ENCODE measurements around the gene CACNB4.

CACNB4 gene

DNA sequence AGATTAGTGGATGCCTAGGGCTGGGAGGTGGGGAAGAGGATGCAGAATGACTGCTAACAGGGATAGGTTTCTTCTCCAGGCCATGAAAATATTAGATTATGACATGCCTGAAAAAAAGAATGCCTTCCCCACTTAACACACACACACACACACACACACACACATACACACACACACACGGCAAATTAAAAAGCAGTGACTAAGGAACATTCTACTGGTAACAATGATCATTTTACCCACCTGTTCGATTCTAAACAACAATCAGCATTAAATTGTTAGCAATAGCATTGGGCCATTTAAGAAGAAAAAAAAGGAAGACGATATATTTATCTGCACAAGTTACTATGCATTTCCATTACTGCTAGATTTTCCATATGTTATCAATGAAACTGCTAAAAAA lies 10.8 kb downstream of the CACNB4 start:
- DNase-seq (ENCODE audit: low read depth in 2 of 2), result no peak

DNA sequence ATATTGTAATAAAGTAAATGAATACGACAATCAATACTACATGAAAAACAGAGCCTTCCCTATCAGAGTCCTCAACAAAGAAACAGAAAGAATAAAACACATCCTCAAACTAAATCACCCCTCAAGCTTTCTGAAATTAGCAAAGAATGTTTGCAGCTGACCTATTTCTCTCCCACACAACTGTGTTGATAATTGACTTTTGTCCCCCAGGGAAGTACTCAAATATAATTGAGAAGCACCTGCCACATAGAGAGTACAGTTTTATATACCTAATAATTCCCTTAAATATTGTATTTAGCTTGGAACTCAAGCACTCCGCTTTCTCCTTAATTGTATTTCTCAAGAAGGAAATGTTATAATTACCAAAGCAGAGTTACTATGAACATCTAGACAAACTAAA lies 12.6 kb downstream of the CACNB4 start:
- no peak for DNase-seq (ENCODE audit: low read depth in 2 of 2)

DNA sequence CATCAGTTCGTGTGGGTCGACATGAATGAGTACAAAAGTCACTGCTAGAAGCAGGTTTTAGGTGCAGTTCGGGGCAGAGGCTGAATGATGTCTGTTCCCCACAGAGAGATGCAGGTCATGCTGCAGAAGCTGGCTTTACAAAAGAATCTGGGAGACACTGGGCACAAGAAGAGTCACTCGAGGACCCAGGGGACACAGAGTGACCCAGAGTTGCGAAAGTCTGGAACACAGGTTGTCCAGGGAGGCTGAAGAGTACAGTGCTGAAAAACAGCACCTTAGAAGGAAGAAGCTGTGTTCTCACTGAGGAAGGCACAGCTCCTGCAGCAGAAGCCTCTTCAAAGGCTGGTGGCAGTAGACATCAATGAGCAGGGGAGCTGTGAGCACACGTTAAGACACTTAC lies 14.8 kb downstream of the CACNB4 start:
- no peak for DNase-seq (ENCODE audit: low read depth in 2 of 2)

DNA sequence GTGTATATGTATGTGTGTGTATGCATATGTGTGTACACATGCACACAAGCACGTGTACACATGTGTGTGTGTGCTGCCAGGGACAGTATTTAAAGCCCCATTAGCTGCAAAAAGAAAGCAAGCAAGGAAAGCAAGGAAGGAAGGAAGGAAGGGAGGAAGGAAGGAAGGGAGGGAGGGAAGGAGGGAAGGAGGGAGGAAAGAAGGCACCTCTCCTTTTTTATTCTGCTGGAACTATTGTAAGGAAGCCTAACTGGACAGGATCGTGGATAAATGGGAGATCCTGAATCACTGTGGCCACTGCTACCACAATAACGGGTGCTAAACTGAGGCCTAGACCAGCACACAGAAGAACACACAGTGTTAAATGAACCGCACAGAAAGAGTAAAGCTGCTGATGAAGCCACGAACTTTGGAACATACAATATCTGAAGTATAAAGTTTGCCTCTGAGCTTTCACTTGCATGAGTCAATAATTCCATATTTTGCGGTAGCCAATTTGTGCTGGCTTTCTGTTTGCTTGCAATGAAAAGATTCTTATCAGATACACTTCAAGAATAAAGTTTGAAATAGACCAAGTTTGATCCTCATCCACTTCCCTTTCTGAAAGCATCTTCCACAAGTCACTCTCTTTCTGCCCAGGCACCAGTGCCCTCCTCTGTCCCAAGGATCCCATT lies 15.5 kb downstream of the CACNB4 start:
- DNase-seq (ENCODE audit: low read depth in 2 of 2), result no peak

DNA sequence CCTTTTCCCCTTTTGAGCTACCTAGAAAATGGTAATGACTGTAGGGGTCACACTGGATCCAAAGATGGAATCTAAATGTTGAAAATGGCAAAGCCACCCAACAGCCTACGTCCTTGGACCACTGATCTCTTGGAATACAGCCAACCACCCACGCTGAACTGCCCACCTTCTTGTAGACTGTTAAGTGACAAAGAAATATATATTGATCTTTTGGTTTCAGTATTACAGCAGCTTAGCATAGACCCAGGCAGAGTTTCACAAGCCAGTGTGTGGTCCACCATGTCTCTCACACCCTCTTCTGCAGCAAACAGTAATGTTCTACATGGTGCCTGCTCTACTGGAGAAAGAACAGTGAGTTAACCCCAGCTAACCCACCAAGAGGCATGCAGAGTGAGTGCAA lies 20.2 kb downstream of the CACNB4 start:
- DNase-seq (ENCODE audit: low read depth in 2 of 2), result no peak

DNA sequence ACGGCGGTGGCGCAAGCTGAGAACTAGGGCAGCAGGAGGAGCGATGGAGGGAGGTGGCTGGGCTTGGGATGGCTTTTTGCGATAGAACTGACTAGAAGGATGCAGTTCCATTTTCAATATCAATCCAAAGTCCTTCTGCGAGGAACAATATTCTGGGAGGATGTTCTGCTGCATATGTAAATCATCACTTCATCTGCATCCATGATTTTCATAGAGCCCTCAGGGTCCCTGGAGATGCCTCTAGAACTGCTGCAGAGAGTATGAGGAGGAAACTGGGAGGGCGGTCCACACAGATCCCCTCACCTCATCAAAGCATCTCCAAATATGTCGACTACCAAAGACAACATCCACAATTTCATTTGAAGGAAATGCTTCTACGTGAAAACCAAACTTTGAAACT lies 20.8 kb downstream of the CACNB4 start:
- DNase-seq (ENCODE audit: low read depth in 2 of 2), result no peak

DNA sequence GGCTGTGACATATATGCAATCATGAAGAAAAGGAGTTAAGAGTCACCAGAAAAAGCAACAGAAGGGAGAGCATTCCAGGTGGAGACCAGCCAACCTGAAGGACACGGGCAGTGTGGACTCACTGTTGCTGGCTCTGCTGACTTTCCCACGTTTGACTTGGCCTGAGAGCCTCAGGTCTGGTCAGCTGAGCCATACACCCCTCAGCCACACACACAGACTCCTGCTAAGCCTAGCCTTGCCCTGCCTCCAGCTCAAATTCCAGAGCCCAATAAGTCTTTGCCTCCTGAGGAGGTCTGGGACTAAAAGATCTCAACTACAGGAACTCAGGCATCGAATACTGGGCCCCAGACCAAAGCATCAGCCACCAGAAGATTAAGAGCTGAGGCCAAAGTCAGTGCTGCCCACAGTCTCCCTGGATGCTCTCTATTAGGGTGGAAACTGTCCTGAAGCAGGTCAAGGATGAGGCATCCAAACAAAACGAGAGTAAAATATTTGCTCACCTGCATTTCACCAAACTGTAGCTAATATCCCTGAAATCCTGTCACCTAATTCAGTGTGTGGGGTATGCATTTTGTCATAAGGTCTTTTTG lies 23.3 kb downstream of the CACNB4 start:
- no peak for DNase-seq (ENCODE audit: low read depth in 2 of 2)

DNA sequence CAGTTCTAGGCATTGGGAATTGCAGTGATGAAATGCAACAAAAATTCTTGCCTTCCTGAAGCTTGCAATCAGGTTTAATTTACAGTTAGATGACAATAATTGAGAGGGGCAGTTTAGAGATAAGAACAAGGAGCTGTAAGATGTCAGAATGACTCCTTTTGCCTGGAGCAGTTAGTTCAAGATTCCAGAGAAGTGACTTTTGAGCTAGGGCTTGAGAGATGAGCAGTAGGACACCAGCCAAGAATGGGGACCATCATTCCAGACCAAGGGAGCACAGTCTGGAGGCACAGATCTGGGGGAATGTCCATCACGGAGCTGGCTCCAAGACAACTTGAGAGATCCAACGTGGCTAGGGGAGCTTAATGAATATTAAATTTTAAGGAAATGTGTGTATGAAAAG lies 26.8 kb downstream of the CACNB4 start:
- no peak for DNase-seq (ENCODE audit: low read depth in 2 of 2)

DNA sequence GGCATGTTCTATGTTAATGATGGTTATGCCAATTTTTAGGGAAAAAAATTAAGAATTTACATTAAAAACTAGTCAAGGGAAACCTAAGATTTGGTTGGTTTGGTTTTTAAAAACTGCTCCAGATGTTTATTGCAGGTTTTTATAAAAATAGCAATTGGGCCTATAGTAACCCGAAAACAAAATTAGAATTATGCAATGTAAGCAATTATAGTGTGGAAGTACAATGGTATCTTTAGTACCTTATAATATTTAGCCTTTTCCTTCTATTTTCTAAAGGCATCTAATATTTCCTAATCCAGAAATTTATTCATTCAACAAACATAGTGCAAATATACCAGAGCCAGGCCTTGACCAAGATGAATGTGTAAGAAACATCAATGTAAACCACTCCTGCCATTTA lies 27.3 kb downstream of the CACNB4 start:
- DNase-seq (ENCODE audit: low read depth in 2 of 2), result no peak

DNA sequence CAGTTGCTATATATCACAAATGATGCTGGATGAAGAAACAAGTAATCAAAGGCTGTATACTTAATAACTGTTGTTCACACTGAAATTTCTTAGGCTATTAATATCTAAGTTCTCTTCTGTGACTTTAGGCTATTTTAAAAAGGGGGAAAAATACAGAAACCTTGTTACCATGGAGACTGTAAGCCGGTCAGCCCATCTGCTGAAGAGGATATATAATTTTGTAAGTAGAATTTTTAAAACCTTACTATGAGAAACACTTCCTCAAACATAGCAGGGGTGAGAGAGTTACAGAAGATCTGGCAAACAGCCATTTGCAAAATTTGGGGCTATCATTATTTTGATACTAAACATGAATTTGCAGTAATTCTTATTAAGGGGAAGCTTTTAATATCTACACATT lies 27.8 kb downstream of the CACNB4 start:
- no peak for DNase-seq (ENCODE audit: low read depth in 2 of 2)

DNA sequence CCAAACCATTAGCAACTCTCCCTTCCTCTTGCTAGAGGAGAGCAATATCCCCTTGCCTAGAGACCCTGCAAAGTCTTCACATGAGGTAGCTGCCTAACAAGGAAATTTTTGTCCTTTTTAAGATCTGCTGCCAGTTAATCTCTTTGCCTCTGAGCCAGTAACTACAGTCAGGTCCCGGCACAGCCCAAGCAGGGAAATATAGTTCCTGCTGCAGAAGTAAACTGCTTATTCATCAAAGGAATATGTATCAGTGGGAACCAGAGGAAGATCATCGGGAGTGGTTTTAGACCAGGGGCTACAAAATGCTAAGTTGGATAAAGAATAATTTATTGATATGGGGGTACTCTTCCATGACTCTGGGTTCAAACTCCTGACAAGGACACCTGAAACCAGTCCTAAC lies 30.6 kb downstream of the CACNB4 start:
- DNase-seq (ENCODE audit: low read depth in 2 of 2), result no peak

DNA sequence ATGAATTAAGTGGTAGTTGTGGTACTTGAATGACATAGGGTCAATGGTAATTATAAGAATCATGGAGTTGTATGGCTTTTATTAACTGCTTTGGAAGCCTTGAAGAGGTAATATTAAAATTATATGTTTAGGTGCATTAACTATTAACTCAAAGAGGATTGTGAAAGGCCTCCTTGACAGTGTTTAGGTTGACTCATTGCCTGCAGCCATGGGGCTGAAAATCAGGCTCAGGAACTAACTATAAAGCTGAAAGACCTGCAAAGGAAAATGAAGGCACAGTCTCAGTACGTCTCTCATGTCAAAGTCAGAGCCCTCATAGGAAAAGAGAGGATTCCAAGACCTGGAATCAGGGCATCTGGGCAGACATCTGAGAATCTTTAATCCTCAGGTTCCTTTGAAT lies 31.0 kb downstream of the CACNB4 start:
- DNase-seq (ENCODE audit: low read depth in 2 of 2), result no peak

DNA sequence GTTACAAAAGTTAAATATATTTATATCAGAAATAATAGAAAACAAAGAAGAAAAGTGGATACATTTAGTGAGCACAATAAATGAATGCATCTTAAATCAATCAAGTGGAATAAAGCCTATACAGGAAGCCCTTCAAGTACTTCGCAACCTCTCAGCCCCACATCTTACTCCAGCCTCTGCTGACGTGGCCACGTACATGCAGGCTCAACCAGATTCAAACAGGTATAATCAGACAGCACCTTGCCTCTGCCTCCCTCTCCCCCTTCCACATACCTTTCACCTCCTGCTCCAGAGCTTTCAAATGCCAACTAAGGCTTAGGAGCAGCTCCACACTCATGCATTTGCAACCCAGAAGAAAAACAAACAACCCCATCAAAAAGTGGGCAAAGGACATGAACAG lies 32.9 kb downstream of the CACNB4 start:
- DNase-seq (ENCODE audit: low read depth in 2 of 2), result no peak

DNA sequence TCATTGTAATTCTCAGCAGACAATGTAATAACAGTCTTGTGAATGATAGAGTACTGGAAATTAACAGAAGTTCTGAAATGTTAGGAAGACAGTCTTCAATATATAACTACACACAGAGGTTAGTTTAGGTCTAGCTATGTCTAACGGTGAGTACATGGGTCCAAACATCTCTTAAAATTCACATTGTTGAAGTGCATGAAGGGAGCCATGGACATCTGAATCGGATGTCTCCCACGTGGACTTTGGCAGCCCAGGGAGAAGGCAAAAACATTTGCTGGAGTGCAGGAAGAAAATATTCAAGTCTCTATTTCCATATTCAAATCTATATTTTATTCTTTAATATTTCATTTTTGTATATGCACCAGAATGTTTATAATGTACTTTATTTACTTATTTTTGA lies 34.8 kb downstream of the CACNB4 start:
- DNase-seq (ENCODE audit: low read depth in 2 of 2), result no peak

DNA sequence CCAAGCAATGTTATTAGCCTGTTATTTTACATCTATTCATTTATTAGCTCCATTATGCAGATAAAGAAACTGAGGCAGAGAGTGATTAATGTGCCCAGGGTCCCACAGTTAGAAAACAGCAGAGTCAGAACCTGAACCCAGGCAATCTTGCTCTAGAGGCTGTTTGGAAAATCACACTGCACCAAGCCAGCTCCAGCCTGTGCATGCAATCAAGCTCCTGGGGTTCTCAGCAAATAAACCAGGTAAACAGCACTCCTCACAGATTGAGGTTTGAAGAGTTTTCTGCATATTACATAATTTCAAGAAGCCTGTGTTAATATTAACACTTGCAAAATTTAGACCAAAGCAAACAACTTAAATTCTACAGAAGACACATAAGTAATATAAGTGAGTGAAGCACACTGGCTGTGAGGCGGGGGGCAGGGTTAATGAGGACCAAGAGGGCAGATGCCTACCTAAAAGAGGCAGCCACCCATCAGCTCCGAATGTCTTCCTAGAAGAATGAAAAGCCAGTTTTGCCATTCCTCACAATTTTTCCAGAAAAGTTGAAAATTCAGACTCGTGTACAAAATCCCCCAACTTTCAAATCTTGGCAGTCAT lies 35.4 kb downstream of the CACNB4 start:
- DNase-seq (ENCODE audit: low read depth in 2 of 2), result no peak

DNA sequence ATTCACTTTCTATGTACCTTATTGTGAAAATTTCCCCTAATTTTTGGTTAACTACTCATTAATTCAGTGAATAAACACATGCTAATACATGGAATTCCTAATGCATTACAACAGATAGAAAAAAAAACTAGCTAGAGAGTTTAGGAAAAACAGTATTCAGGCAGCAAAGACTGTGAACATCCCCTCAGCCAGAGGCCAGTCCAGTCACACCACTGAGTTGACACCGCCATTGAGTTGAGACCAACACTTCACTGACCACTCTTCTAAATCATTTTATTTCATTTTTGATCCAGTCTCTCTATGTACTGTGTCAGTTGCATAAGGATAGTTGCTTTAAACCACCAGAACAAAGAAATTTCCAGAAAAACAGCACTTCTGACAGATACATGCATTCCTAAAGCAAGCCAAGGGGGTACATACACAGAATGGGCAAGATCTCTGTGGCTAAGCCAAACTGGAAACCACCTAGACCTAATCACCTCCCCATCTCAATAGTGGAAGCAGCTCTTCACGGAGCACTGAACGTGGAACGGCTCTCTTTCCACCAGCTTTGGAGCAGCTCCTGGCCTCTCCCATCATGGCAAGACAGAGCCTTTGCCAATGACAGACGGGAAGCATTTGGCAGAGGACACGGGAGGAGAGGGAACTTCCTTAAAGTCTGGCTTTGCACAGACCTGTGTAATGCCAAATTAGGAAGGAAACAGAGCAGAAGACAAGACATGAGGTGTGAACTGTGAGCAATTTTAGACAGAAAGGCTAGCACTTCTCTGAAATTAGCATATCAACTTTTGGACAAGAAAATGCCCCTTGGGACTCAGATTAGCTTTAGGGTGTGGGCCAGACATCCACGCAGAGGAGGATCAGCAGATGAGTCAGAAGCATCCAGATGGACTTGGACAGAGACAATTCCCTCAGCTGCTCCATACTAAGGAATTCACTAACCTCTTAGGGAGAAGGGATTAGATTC lies 36.4 kb downstream of the CACNB4 start:
- DNase-seq (ENCODE audit: low read depth in 2 of 2), result no peak

DNA sequence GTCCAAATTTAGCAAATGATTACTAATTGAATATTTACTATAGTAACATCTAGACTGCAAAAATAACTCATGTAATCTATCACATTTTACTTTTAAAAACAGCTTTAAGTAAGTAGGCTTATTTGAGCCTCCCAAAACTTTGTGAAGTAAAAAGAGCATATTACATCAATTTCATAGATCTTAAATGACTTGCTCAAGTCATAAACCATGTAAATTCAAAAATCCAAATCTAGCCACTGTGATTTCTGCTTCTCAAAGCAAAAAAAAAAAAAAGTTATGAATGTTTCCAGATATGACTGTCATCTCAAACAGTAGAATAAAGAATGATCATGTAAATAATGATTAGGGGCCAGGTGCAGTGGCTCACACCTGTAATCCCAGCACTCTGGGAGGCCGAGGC lies 37.5 kb downstream of the CACNB4 start:
- DNase-seq (ENCODE audit: low read depth in 2 of 2), result no peak

DNA sequence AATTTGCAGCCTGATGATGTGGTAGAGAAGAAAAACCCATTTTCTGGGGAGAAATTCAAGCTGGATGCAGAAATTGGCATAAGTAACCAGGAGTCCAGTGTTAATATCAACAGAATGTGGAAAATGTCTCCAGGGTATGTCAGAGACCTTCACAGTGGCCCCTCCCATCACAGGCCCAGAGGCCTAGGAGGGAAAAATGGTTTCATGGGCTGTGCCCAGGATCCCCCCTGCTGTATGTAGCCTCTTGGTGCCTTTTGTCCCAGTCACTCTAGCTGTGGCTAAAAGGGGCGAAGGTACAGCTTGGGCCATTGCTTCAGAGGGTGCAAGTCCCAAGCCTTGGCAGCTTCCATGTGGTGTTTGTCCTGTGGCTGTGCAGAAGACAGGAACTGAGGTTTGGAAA lies 40.2 kb downstream of the CACNB4 start:
- no peak for DNase-seq (ENCODE audit: low read depth in 2 of 2)

DNA sequence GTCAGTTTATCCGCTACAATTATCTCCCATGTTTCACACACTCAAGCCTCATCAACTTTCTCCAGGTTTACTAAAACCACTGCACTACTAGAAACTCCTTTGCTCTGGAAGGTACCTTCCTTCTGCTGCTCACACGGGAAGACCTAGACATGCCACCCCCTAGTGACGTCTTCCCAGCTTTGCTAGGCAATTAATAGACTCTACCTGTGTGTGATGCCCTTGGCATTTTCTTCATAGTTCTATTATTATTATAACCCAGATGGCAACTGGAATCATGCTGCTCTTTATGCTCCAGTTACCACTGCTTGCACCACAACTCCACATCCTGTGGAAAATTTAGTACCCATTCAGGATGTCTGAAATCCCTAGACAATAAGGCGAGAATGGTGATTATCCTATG lies 42.4 kb downstream of the CACNB4 start:
- DNase-seq (ENCODE audit: low read depth in 2 of 2), result no peak

DNA sequence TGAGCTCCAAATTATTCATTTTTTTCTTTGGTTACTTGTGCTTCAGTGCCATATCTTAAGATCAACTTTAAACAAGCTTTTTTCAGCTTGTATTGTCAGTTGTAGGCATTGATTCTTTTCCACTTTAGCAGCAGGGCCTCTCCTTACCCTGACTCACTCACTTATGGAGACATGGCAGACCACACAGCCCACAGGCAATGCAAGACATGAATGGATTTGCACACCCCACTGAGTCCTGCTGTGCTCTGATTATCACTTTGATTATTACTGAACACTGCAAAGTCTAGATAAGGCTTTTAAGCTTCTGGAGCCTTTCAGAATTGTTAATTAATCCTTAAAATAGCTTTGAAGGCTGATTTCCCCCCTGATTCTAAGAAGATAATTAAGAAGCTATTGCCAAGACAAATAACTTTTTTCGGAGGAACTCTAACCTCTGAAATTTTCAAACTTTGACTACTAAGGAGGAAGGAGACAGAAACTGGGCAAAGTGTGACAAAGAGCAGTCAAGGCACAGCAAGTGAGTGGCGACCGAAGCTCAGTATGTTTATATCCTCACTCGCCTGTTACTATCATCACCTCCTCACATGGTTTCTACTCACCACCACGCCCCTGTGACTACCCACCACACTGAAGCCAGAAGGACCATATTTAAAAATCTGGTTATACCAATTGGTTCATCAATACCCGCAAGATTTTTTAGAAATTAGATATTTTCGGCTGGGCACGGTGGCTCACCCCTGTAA lies 43.3 kb downstream of the CACNB4 start:
- DNase-seq (ENCODE audit: low read depth in 2 of 2), result no peak

DNA sequence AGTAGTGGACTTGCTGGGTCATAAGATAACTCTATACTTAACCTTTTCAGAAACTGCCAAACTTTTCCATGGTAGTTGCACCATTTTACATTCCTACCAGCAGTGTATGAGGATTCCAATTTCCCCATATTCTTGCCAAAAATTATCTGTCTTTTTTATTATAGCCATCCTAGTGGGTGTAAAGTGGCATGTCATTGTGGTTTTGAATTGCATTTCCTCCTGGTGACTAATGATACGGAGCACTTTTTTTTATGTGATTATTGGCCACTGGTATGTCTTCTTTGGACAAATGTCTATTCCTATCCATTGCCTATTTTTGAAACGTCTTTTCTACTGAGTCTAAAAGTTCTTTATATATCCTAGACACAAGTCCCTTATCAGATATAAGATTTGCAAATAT lies 44.3 kb downstream of the CACNB4 start:
- DNase-seq (ENCODE audit: low read depth in 2 of 2), result no peak

DNA sequence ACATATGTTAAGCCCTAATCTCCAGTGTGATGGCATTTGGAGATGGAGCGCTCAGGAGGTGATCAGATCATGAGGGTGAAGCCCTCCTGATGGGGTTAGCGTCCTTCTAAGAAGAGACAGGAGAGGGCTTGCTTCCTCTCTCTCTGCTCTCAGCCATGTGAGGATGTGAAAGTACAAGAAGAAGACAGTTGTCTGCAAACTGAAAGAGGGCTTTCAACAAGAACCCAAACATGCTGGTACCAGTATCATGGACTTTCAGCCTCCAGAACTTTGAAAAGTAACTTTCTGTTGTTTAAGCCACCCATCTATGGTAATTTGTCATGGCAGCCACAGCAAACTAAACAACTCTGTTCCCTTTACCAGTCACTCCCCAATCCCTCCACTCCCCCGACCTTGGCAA lies 47.4 kb downstream of the CACNB4 start:
- DNase-seq (ENCODE audit: low read depth in 2 of 2), result no peak
